Esophagus muscularis mucosa (tissue), 4 donors: ENCODE results near the gene A1CF. TPM values are rescaled to one million over a fixed set of nuclear protein-coding genes. Genes with fewer than 3 reads are reported as not detected.

Experiments used
- DNase-seq: peaks from one replicate; pipeline ENCODE4 v3.0.0-alpha.2; 2017; ENCODE audit errors: extremely low spot score
- H3K27ac ChIP-seq, 4 donors: fragments of 200-600 bp; sonication (generic); replicated peaks in 1 of 4; 1 replicate in 3 of 4; 2 replicates in 1 of 4; pipeline ENCODE4 v1.5.1; 2016 to 2019; ENCODE audit warnings: mild to moderate bottlenecking in 1 of 4
- H3K27me3 ChIP-seq, 4 donors: fragments of 200-600 bp; sonication (generic); one replicate each; pipeline versions ENCODE4 v1.5.1 to v1.6.0; 2016 to 2019
- H3K36me3 ChIP-seq, 4 donors: fragments of 200-600 bp; sonication (generic); one replicate each; pipeline ENCODE4 v1.5.1; 2016 to 2019
- H3K4me1 ChIP-seq, 4 donors: fragments of 200-600 bp; sonication (generic); one replicate each; pipeline ENCODE4 v1.5.1; 2016 to 2019
- H3K4me3 ChIP-seq, 4 donors: fragments of 200-600 bp; sonication (generic); 1 replicate in 2 of 4; 2 replicates in 2 of 4; pipeline ENCODE4 v1.5.1; 2016 to 2019; ENCODE audit warnings: mild to moderate bottlenecking in 4 of 4, moderate library complexity in 1 of 4
- H3K9me3 ChIP-seq, 4 donors: fragments of 200-600 bp; sonication (generic); 1 replicate in 3 of 4; 2 replicates in 1 of 4; pipeline ENCODE4 v1.5.1; 2016 to 2019
- CTCF ChIP-seq, 3 experiments: fragments of 200-600 bp in 2 of 3; fragments of 450-650 bp in 1 of 3; sonication (generic) in 2 of 3; IDR thresholded peaks; one replicate each; pipeline ENCODE4 v1.5.1; 2017 to 2019; ENCODE audit warnings: antibody characterized with exemption in 3 of 3, mild to moderate bottlenecking in 2 of 3, moderate library complexity in 1 of 3
- EP300 ChIP-seq: sonication (generic); formaldehyde crosslinking; IDR thresholded peaks from one replicate; pipeline ENCODE4 v1.6.1; 2017; ENCODE audit warnings: antibody characterized with exemption
- POLR2A ChIP-seq: fragments of 450-650 bp; IDR thresholded peaks from one replicate; pipeline ENCODE4 v1.6.1; 2017; ENCODE audit warnings: antibody characterized with exemption, moderate library complexity, mild to moderate bottlenecking, low read depth
- POLR2AphosphoS5 ChIP-seq, 2 donors: sonication (generic); formaldehyde crosslinking; IDR thresholded peaks; one replicate each; pipeline ENCODE4 v1.6.1; 2017; ENCODE audit warnings: antibody characterized with exemption in 2 of 2
- WGBS: methylation state at CpG from one replicate; pipeline ENCODE4 v1.1.5; 2018; 5-methylcytosine and 5-hydroxymethylcytosine counted together
- intact Hi-C: fragments of 100-400 bp; cut with DNase I; formaldehyde crosslinking; loops from one replicate; pipeline ENCODE4 v1.15.1; 2023
- total RNA-seq, 4 donors: library from RNA; depleted of rRNA; stranded (reverse); fragments of >200 nt; gene quantifications; one replicate each; pipeline versions ENCODE4 v1.1.0 to v1.2.1, GENCODE V29; 2016

A1CF gene
- total RNA-seq, 4 donors from 2014 or later, result not detected

GRCh38 chr10:50851884-50852671 lies 33.3 kb downstream of the A1CF start:
- no peaks in the 10 kb centered on the region for H3K4me1 ChIP-seq
- WGBS, result 95% methylated on average over 6 of the region's 6 CpGs
- TF ChIP-seq POLR2A (no peak), CTCF (IDR thresholded peaks at IDR 0.05) (no peak), EP300 (no peak), POLR2AphosphoS5 (IDR thresholded peaks at IDR 0.05) (no peak)
- H3K4me3 ChIP-seq, result no peak overlapping the region
- no peak overlapping the region for H3K27ac ChIP-seq
- no peak for DNase-seq
- H3K27me3 ChIP-seq, result no peaks in the 10 kb centered on the region
- intact Hi-C loops, result no loop called here
- no peaks in the 10 kb centered on the region for H3K9me3 ChIP-seq
- no peaks in the 10 kb centered on the region for H3K36me3 ChIP-seq

- Histone ChIP-seq H3K4me3 (no peak overlapping the region), H3K27me3 (no peaks in the 10 kb centered on the region), H3K27ac (no peak overlapping the region), H3K9me3 (no peaks in the 10 kb centered on the region), H3K4me1 (no peaks in the 10 kb centered on the region), H3K36me3 (no peaks in the 10 kb centered on the region)
- intact Hi-C loops, result no loop called here
- no peak for DNase-seq
- TF ChIP-seq POLR2AphosphoS5 (IDR thresholded peaks at IDR 0.05) (no peak), POLR2A (no peak), EP300 (no peak)
- WGBS, result 53% methylated on average over 5 of the region's 5 CpGs
Observed at GRCh38 chr10:50850578-50851230, 34.7 kb downstream of the A1CF start.

GRCh38 chr10:50846753-50847152 lies 38.7 kb downstream of the A1CF start:
- no peak for TF ChIP-seq EP300
- TF ChIP-seq POLR2AphosphoS5 (IDR thresholded peaks at IDR 0.05), result no peak
- TF ChIP-seq CTCF (IDR thresholded peaks at IDR 0.05), result no peak
- TF ChIP-seq POLR2A, result no peak
- 44% methylated on average over 1 of the region's 1 CpG for WGBS
- H3K27ac ChIP-seq, result no peak overlapping the region

GRCh38 chr10:50837095-50837494 lies 48.3 kb downstream of the A1CF start:
- TF ChIP-seq EP300 (no peak), POLR2AphosphoS5 (IDR thresholded peaks at IDR 0.05) (no peak), POLR2A (no peak), CTCF (IDR thresholded peaks at IDR 0.05) (no peak)
- DNase-seq, result no peak
- WGBS, result 67% methylated on average over 1 of the region's 1 CpG
- H3K4me1 ChIP-seq, result no peaks in the 10 kb centered on the region
- H3K27me3 ChIP-seq, result no peaks in the 10 kb centered on the region
- no peak overlapping the region for H3K27ac ChIP-seq
- no peaks in the 10 kb centered on the region for H3K9me3 ChIP-seq
- H3K36me3 ChIP-seq, result no peaks in the 10 kb centered on the region
- intact Hi-C loops, result no loop called here
- H3K4me3 ChIP-seq, result no peak overlapping the region

More at GRCh38 chr10:50846753-50847152, 38.7 kb downstream of the A1CF start:
- intact Hi-C loops, result no loop called here
- H3K4me3 ChIP-seq, result no peak overlapping the region
- H3K9me3 ChIP-seq, result no peaks in the 10 kb centered on the region
- H3K36me3 ChIP-seq, result no peaks in the 10 kb centered on the region
- H3K27me3 ChIP-seq, result no peaks in the 10 kb centered on the region
- DNase-seq, result no peak
- H3K4me1 ChIP-seq, result no peaks in the 10 kb centered on the region

DNA sequence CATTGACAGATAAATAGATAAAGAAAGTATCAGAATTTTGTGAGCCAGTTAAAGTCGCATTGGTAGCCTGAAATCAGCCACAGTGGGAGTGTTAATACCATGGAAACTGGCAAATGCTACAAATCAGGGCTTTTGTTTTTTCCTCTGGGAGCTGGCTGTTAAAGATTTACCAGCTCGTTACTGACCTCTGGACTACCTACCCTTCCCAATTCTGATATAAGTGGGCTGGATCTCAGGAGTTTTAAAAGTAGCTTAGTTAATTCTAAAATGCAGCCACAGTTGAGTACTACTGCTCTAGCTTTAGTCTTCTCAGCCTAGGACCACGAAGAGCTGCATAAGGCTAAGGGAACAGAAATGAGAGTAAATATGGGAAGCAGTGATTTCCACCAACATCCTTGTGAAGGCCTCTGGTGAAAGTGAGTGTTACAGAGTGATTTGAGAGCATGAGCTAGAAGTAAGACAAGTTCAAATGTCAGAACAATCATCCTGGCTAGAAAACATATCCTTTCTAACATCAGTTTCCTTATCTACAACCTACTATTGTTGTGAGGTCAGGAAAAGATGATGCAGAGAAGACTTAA lies 53.2 kb downstream of the A1CF start:
- DNase-seq, result no peak
- 75% methylated on average over 3 of the region's 3 CpGs for WGBS
- no peaks in the 10 kb centered on the region for H3K9me3 ChIP-seq
- no peak overlapping the region for H3K27ac ChIP-seq
- H3K27me3 ChIP-seq, result no peaks in the 10 kb centered on the region
- no peaks in the 10 kb centered on the region for H3K4me1 ChIP-seq
- intact Hi-C loops, result no loop called here
- TF ChIP-seq POLR2AphosphoS5 (IDR thresholded peaks at IDR 0.05) (no peak), POLR2A (no peak), CTCF (IDR thresholded peaks at IDR 0.05) (no peak), EP300 (no peak)
- H3K4me3 ChIP-seq, result no peak overlapping the region
- H3K36me3 ChIP-seq, result no peaks in the 10 kb centered on the region
